Endothelial cell of umbilical vein (primary cell): ENCODE results near the gene TTC31. TPM values are rescaled to one million over a fixed set of nuclear protein-coding genes. Genes with fewer than 3 reads are reported as not detected.

Experiments
- BruUV-seq: library from RNA; stranded (reverse); fragments of 400-500 nt; replicated peaks from 2 replicates; lab custom pipeline; 2021; lab: Mats Ljungman, UMichigan
- CTCF ChIA-PET: fragments of 300-600, 350-600 bp; sonication (Branson Sonifier 250); formaldehyde crosslinking; loops from one replicate; lab custom pipeline; 2021; ENCODE audit warnings: antibody characterized with exemption, inconsistent platforms; lab: Charles Lee
- POLR2A ChIA-PET: fragments of 300-600, 350-600 bp; sonication (Branson Sonifier 250); formaldehyde crosslinking; loops from one replicate; lab custom pipeline; 2021; ENCODE audit warnings: antibody characterized with exemption, inconsistent platforms; lab: Charles Lee
- DNase-seq: peaks from one replicate; pipeline ENCODE4 v3.0.0-alpha.2; 2011; ENCODE audit warnings: low read depth, low spot score
- FAIRE-seq: peaks from 2 replicates; lab custom pipeline; 2011; peaks lifted over from hg19 to GRCh38; lab: Jason Lieb, UNC
- H2AFZ ChIP-seq: 2 replicates; pipeline ENCODE4 v1.6.0; 2012; ENCODE audit warnings: low read depth, low read length, control low read depth, inconsistent platforms
- H3K27ac ChIP-seq: 2 replicates; pipeline ENCODE4 v1.5.1; 2011; ENCODE audit warnings: low read depth, mild to moderate bottlenecking, control low read depth, low read length, moderate library complexity; ENCODE audit not compliant: insufficient read depth
- H3K27me3 ChIP-seq, 2 experiments: 2 replicates each; pipeline versions ENCODE4 v1.6.0 to v1.6.1; 2011; ENCODE audit warnings: low read length in 2 of 2, mixed read lengths in 1 of 2; ENCODE audit not compliant: control insufficient read depth in 2 of 2, insufficient read depth in 2 of 2
- H3K36me3 ChIP-seq, 2 experiments: 2 replicates in 1 of 2; 3 replicates in 1 of 2; pipeline ENCODE4 v1.5.1; 2011; ENCODE audit warnings: low read length in 2 of 2, mild to moderate bottlenecking in 1 of 2, moderate library complexity in 1 of 2; ENCODE audit not compliant: control insufficient read depth in 2 of 2, insufficient read depth in 2 of 2; ENCODE audit errors: extremely low read depth in 1 of 2
- H3K4me1 ChIP-seq: 3 replicates; pipeline ENCODE4 v1.5.1; 2011; ENCODE audit warnings: mild to moderate bottlenecking, low read length; ENCODE audit not compliant: control insufficient read depth, insufficient read depth; ENCODE audit errors: extremely low read depth
- H3K4me2 ChIP-seq: 2 replicates; pipeline ENCODE4 v1.6.1; 2011; ENCODE audit warnings: low read length, control low read depth, mixed read lengths; ENCODE audit not compliant: insufficient read depth
- H3K4me3 ChIP-seq, 3 experiments: fragments of 200-600 bp in 1 of 3; sonication (generic), shearing (Covaris generic) in 1 of 3; replicated peaks in 1 of 3; 2 replicates each; pipeline ENCODE4 v1.5.1; 2011 to 2016; ENCODE audit warnings: control low read depth in 3 of 3, low read length in 3 of 3, mild to moderate bottlenecking in 2 of 3, inconsistent platforms in 1 of 3, low read depth in 1 of 3, moderate library complexity in 1 of 3; ENCODE audit not compliant: insufficient read depth in 1 of 3
- H3K79me2 ChIP-seq: 2 replicates; pipeline ENCODE4 v1.6.0; 2012; ENCODE audit warnings: low read length, inconsistent platforms; ENCODE audit not compliant: control insufficient read depth, insufficient read depth
- H3K9ac ChIP-seq: replicated peaks from 2 replicates; pipeline ENCODE3; 2011; ENCODE audit warnings: low read length, control low read depth; ENCODE audit not compliant: insufficient read depth; ENCODE audit errors: extremely low read depth
- H3K9me1 ChIP-seq: replicated peaks from 3 replicates; pipeline ENCODE4 v1.6.0; 2011; ENCODE audit warnings: mild to moderate bottlenecking, low read length; ENCODE audit not compliant: control insufficient read depth, insufficient read depth; ENCODE audit errors: extremely low read depth
- H3K9me3 ChIP-seq: replicated peaks from 2 replicates; pipeline ENCODE4 v1.5.1; 2012; ENCODE audit warnings: low read length, inconsistent platforms; ENCODE audit not compliant: control insufficient read depth, insufficient read depth
- H4K20me1 ChIP-seq: replicated peaks from 2 replicates; pipeline ENCODE3; 2011; ENCODE audit warnings: mild to moderate bottlenecking, low read length; ENCODE audit not compliant: control insufficient read depth, insufficient read depth; ENCODE audit errors: extremely low read depth
- FOS ChIP-seq: IDR thresholded peaks from 2 replicates; pipeline ENCODE4 v1.6.1; 2011; ENCODE audit warnings: mild to moderate bottlenecking, low read length, moderate library complexity, borderline replicate concordance; ENCODE audit not compliant: insufficient read depth
- JUN ChIP-seq: IDR thresholded peaks from 2 replicates; pipeline ENCODE4 v1.6.1; 2011; ENCODE audit warnings: borderline replicate concordance, low read depth; ENCODE audit not compliant: insufficient read length, insufficient read depth
- POLR2A ChIP-seq: IDR thresholded peaks from 2 replicates; pipeline ENCODE4 v1.6.1; 2012; ENCODE audit warnings: low read depth, mild to moderate bottlenecking, control low read depth, low read length
- dilution Hi-C: fragments of 300-500 bp; cut with MboI; formaldehyde crosslinking; loops from one replicate; pipeline ENCODE4 v1.15.0; 2019; ENCODE audit warnings: low sequenced_read_pairs; ENCODE audit not compliant: extremely low pct_ligation_motif_present
- intact Hi-C: fragments of 100-400 bp; cut with micrococcal nuclease; formaldehyde crosslinking; loops from one replicate; pipeline ENCODE4 v1.10.0; 2022
- polyA plus RNA-seq, 4 experiments: library from polyadenylated mRNA; depleted of rRNA in 3 of 4; stranded (reverse) in 3 of 4; unstranded in 1 of 4; fragments of >200 nt; gene quantifications; 2 replicates each; pipeline versions ENCODE4 v1.2.1 to v1.2.3, GENCODE V29; 2011 to 2012; ENCODE audit warnings: missing spikeins in 1 of 4
- total RNA-seq: library from RNA; stranded (reverse); gene quantifications from 2 replicates; pipeline ENCODE4 v1.2.3, GENCODE V29; 2021
- TF ChIP-seq, protein P1 (sequence below): IDR thresholded peaks from 2 replicates; pipeline ENCODE4 v1.6.1; 2011; ENCODE audit not compliant: insufficient read depth, insufficient read length
- TF ChIP-seq, protein P2 (sequence below), 2 donors: IDR thresholded peaks; 1 replicate in 1 of 2; 2 replicates in 1 of 2; pipeline ENCODE4 v1.5.1; 2011; ENCODE audit warnings: low read length in 2 of 2, mild to moderate bottlenecking in 2 of 2, moderate library complexity in 2 of 2, control low read depth in 1 of 2, inconsistent platforms in 1 of 2, low read depth in 1 of 2; ENCODE audit not compliant: insufficient read depth in 1 of 2; ENCODE audit errors: extremely low read depth in 1 of 2

The TTC31 gene
- total and polyA plus RNA-seq, 2 donors (not counting 3 experiments of a cell fraction or from before 2014, with no cell fraction given), result 20.1 to 24.1 TPM

DNA sequence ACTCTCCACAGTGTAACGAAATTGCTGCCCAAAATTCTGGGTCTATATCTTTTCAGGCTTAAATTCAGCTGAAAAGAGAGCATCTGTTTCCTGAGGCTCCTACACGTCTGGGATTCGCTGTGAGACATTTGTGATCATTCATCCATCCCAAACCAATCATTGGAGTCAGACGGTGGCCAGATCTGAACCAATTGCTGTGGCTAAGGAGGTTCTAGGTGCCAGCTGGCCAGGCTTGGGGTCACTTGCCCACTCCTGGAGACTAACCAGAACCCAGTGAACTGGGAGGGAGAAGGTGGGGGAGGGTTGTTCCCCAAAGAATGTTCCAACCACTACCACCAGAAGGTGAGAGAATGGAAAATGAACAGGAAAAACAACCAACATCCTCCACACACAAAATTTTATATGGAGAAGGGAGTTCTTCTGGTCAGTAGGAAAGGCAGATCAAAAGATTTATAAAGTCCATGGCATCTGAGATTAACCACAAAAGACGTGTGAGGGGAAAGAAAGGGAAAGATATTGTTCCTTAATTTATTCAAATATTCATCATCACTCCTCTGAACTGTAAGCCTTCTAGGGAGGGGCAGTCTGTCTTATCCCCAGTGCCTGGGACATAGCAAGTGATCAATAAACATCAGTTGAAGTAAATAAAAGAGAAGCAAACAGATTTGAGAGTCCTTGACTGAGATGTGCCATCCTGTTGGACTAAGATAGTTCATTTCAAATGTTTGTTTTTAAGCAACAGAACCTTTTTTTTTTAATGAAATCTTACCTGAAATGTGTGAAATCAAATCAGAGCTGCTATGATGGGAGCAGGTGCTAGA lies 38.2 kb upstream of the TTC31 start:
- ChIA-PET CTCF (interaction anchor here (1.1 to 1.5 kb wide), 3 partner anchors 10 to 87 kb away, joined by 3 read pairs; partner anchors contain the start of genes INO80B and WBP1), POLR2A (no interaction called here)
- FAIRE-seq (peak; percentile 35), DNase-seq (no peak)
- H3K4me3 ChIP-seq, result no peak overlapping the region
- no peaks in the 10 kb centered on the region for H3K9me3 ChIP-seq
- no peak overlapping the region for H3K27ac ChIP-seq
- no TSS peak for BruUV-seq
- H3K27me3 ChIP-seq, result peaks cover 22 to 36% of the 10 kb centered on the region in 2 experiments
- H3K9me1 ChIP-seq, result no peaks in the 10 kb centered on the region
- H3K4me2 ChIP-seq, result no peak overlapping the region
- no peaks in the 10 kb centered on the region for H3K79me2 ChIP-seq
- dilution Hi-C loops (no loop called here), intact Hi-C loops (loop anchor here (1.0 kb wide), 1 partner anchor 10 kb away; no protein-coding TSS in a partner anchor)
- TF ChIP-seq, protein P1, sequence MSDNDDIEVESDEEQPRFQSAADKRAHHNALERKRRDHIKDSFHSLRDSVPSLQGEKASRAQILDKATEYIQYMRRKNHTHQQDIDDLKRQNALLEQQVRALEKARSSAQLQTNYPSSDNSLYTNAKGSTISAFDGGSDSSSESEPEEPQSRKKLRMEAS, result no peak
- TF ChIP-seq JUN, result no peak
- TF ChIP-seq POLR2A, result no peak
- no peak for TF ChIP-seq FOS
- TF ChIP-seq, protein P2, sequence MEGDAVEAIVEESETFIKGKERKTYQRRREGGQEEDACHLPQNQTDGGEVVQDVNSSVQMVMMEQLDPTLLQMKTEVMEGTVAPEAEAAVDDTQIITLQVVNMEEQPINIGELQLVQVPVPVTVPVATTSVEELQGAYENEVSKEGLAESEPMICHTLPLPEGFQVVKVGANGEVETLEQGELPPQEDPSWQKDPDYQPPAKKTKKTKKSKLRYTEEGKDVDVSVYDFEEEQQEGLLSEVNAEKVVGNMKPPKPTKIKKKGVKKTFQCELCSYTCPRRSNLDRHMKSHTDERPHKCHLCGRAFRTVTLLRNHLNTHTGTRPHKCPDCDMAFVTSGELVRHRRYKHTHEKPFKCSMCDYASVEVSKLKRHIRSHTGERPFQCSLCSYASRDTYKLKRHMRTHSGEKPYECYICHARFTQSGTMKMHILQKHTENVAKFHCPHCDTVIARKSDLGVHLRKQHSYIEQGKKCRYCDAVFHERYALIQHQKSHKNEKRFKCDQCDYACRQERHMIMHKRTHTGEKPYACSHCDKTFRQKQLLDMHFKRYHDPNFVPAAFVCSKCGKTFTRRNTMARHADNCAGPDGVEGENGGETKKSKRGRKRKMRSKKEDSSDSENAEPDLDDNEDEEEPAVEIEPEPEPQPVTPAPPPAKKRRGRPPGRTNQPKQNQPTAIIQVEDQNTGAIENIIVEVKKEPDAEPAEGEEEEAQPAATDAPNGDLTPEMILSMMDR (IDR thresholded peaks at IDR 0.05; ENCODE audit: extremely low read depth in 1 of 2, insufficient read depth in 1 of 2, low read depth in 1 of 2, low read length in 2 of 2), result no peak
- H3K9ac ChIP-seq, result no peak overlapping the region
- H3K36me3 ChIP-seq, result no peaks in the 10 kb centered on the region
- H4K20me1 ChIP-seq, result no peaks in the 10 kb centered on the region
- H3K4me1 ChIP-seq, result peaks cover 21% of the 10 kb centered on the region
- H2AFZ ChIP-seq, result no peak overlapping the region
